NOMO-1 treated with dmso at 0.1 percent for 144 hours (cell line): ENCODE results near the gene SLC16A12.
A peak's percentile ranks its signal among the peaks of the same experiment; 100 is the strongest.
"Not testable (repeated sequence)": the region's sequence is repeated elsewhere in the genome, so short reads cannot be mapped to it uniquely, and the experiment has no call there.

ENCODE experiments used
- DNase-seq: peaks from one replicate; lab custom pipeline; 2025; ENCODE audit not compliant: unreplicated experiment; lab: John Stamatoyannopoulos, UW

SLC16A12 gene

GRCh38 chr10:89426230-89426868, 109.0 kb downstream of the SLC16A12 start:
- DNase-seq = peak; percentile 4

DNA sequence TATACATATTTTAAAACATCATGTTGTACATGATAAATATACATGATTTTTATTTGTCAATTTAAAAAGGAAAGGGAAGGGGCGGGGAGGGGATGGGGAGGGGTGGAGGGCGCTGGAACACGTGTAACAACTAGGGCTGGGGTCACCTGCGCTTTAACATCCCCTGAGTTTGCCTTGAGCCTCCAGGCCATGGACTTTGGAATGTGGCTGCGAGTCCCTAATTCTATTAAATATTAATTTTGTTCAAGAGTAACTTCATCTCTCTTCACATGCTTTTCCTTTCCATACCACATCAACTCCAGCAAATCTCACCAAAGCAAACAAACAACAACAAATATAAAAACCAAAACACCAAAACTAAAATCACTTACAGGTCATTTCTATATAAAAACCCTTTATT, 110.4 kb downstream of the SLC16A12 start:
- no peak for DNase-seq

GRCh38 chr10:89421018-89421476, 114.3 kb downstream of the SLC16A12 start:
- DNase-seq = no peak

GRCh38 chr10:89419548-89419947, 115.8 kb downstream of the SLC16A12 start:
- no peak for DNase-seq

- no peak for DNase-seq
Observed at GRCh38 chr10:89416465-89416864, 118.9 kb downstream of the SLC16A12 start.

GRCh38 chr10:89414879-89415821, 120.2 kb downstream of the SLC16A12 start:
- DNase-seq = no peak

GRCh38 chr10:89414146-89414878, 121.1 kb downstream of the SLC16A12 start, which contains the start of gene IFIT5:
IFIT5 (plus strand) TSS chr10:89414568; CDS start chr10:89414799, 231 bp downstream.
- DNase-seq = peak; percentile 76

GRCh38 chr10:89413398-89413912, 121.9 kb downstream of the SLC16A12 start:
- DNase-seq = no peak

DNA sequence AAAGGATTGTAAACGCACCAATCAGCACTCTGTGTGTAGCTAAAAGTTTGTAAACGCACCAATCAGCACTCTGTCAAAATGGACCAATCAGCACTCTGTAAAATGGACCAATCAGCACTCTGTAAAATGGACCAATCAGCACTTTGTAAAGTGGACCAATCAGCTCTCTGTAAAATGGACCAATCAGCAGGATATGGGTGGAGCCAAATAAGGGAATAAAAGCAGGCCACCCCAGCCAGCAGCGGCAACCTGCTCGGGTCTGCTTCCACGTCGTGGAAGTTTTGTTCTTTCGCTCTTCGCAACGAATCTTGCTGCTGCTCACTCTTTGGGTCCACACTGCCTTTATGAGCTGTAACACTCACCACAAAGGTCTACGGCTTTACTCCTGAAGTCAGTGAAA, 123.1 kb downstream of the SLC16A12 start:
- DNase-seq = not testable (repeated sequence)

DNA sequence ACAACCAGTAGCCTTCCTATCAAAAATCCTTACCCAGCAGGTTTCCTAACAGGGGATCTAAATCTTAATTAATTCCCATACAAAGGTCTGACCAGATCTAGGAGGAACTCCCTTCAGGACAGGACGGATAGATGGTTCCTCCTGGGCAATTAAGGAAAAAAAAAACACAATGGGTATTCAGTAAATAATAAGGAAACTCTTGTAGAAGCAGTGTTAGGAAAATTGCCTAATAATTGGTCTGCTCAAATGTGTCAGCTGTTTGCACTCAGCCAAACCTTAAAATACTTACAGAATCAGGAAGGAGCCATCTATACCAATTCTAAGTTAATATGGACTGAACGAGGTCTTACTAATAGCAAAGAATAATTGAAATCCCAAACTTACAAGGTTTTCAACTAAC, 124.3 kb downstream of the SLC16A12 start:
- not testable (repeated sequence) for DNase-seq

GRCh38 chr10:89410551-89410950, 124.8 kb downstream of the SLC16A12 start:
- DNase-seq = not testable (repeated sequence)

- not testable (repeated sequence) for DNase-seq
Observed at GRCh38 chr10:89409282-89409681, 126.1 kb downstream of the SLC16A12 start.

DNA sequence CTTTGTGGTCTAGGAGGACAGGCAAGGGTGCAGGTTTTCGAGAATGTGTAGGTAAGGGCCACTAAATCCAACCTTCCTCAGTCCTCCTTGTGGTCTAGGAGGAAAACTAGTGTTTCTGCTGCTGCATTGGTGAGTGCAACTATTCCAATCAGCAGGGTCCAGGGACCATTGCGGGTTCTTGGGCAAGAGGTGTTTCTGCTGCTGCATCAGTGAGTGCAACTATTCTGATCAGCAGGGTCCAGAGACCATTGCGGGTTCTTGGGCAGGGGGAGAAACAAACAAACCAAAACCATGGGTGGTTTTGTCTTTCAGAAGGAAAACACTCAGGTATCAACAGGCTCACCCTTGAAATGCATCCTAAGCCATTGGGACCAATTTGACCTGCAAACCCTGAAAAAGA, 127.6 kb downstream of the SLC16A12 start:
- DNase-seq = not testable (repeated sequence)

GRCh38 chr10:89406178-89406577, 129.2 kb downstream of the SLC16A12 start:
- DNase-seq = not testable (repeated sequence)

DNA sequence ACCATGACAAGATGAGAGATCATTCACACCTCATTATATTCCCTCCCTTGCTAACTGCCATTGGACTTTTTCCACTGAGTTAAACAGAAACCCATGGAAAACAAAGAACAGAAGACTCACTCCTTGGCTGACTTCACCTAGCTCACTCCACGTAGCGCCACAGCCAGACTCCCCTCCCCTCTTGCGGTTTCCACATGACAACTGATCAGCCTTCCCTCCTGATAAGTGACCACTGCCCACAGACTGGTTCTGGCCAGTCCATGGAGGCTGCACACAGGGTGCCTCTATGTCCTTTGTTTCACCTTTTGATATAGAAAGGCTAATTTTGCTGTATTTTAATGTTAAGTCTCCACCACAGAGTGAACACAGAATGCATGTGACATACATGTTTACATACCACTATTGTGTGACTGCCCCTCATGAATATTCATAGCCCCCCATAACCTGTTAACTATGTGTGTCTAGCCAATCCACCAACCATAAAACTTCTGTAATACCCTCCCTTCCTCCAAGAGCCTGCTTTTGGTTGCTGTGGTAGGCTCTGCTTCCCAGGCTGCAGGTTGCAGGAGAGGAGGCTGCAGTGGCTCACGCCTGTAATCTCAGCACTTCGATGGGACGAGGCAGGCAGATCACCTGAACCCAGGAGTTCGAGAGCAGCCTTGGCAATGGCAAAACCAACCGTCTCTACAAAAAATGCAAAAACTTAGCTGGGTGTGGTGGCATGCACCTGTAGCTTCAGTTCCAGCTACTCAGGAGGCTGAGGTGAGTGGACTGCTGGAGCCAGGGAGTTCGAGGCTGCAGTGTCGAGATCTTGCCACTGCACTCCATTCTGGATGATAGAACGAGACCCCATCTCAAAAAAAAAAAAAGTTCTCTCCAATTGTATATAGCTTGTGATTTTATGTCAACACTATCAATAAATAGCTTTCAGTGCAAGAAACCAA, 131.0 kb downstream of the SLC16A12 start:
- no peak for DNase-seq

GRCh38 chr10:89403043-89403442, 132.4 kb downstream of the SLC16A12 start:
- no peak for DNase-seq

DNA sequence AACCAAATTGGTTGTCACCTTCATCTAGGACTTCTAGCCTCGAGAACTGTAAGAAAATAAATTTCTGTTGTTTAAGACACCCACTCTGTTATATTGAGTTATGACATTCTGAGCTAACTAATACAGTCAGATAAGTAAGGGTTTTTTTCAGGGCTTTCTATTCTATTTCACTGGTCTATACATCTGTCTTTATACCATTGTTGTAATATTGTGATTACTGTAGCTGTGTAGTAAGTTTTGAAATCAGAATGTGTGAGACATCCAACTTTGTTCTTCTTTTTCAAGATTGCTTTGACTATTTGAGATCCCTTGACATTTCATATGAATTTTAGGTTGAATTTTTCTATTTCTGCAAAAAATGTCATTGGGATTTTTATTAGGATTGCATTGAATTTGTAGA, 135.4 kb downstream of the SLC16A12 start:
- no peak for DNase-seq

- no peak for DNase-seq
Observed at GRCh38 chr10:89398003-89398749, 137.2 kb downstream of the SLC16A12 start.

DNA sequence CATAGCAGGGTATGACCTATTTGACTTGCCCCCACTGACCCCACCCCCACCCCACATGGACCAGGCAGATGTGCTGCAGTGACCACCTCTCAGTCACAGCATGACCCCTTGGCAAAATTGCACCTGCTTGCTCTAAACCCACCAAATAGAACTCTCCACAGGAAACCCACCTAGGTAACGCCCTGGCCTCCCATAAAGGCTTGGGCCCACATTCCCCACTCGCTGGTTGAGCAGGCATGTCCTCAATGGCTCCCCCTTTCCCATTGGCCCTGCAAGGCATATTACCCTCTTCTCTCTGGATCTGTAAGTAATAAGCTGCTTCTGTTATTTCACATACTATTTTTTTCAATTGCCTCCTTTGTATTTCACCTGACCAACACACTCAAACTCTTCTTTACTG, 140.3 kb downstream of the SLC16A12 start:
- no peak for DNase-seq
